ENCODE data around the gene BLMH.
"Not testable (repeated sequence)": the region's sequence is repeated elsewhere in the genome, so short reads cannot be mapped to it uniquely, and the experiment has no call there.

Gene BLMH

GRCh38 chr17:30207655-30208054 lies 84.1 kb downstream of the BLMH start:
- no peak for ATAC-seq (replicated peaks)
- H3K4me1 Mint-ChIP-seq = peaks cover 18 to 24% of the 10 kb centered on the region in 2 donors
- H3K27me3 Mint-ChIP-seq = peaks cover 12 to 30% of the 10 kb centered on the region in 2 donors
- H3K36me3 Mint-ChIP-seq = no peaks in the 10 kb centered on the region
- H3K9me3 Mint-ChIP-seq = no peaks in the 10 kb centered on the region
- peak overlapping the region; percentile 32 to 61 for H3K4me3 Mint-ChIP-seq
- DNase-seq = no peak
- peak overlapping the region; percentile 76 for H3K27ac Mint-ChIP-seq

GRCh38 chr17:30203471-30203981 lies 88.2 kb downstream of the BLMH start:
- peak; percentile 27 to 71 for ATAC-seq (replicated peaks)

GRCh38 chr17:30200656-30201055 lies 91.1 kb downstream of the BLMH start:
- not testable (repeated sequence) for DNase-seq; H3K4me1 Mint-ChIP-seq; H3K9me3 Mint-ChIP-seq; ATAC-seq (replicated peaks); H3K27ac Mint-ChIP-seq; H3K4me3 Mint-ChIP-seq; H3K36me3 Mint-ChIP-seq
- H3K27me3 Mint-ChIP-seq = peaks cover 7 to 33% of the 10 kb centered on the region in 2 donors

More at GRCh38 chr17:30203471-30203981, 88.2 kb downstream of the BLMH start:
- no peak for DNase-seq
- Mint-ChIP-seq H3K9me3 (no peaks in the 10 kb centered on the region), H3K4me1 (peaks cover 9 to 16% of the 10 kb centered on the region in 2 donors), H3K27ac (no peak overlapping the region), H3K36me3 (no peaks in the 10 kb centered on the region), H3K27me3 (peaks cover 12 to 30% of the 10 kb centered on the region in 2 donors), H3K4me3 (no peak overlapping the region)

GRCh38 chr17:30200106-30200505 lies 91.6 kb downstream of the BLMH start:
- Mint-ChIP-seq H3K4me3 (no peak overlapping the region), H3K36me3 (no peaks in the 10 kb centered on the region), H3K4me1 (peaks cover 0 to 4% of the 10 kb centered on the region in 2 donors), H3K27ac (no peak overlapping the region), H3K9me3 (no peaks in the 10 kb centered on the region), H3K27me3 (peaks cover 7 to 29% of the 10 kb centered on the region in 2 donors)
- ATAC-seq (replicated peaks) (no peak), DNase-seq (no peak)

GRCh38 chr17:30199600-30199999 lies 92.1 kb downstream of the BLMH start:
- DNase-seq = no peak
- no peak overlapping the region for H3K27ac Mint-ChIP-seq
- no peaks in the 10 kb centered on the region for H3K9me3 Mint-ChIP-seq
- no peaks in the 10 kb centered on the region for H3K36me3 Mint-ChIP-seq
- peaks cover 7 to 29% of the 10 kb centered on the region in 2 donors for H3K27me3 Mint-ChIP-seq
- peaks cover 0 to 4% of the 10 kb centered on the region in 2 donors for H3K4me1 Mint-ChIP-seq
- H3K4me3 Mint-ChIP-seq = no peak overlapping the region
- no peak for ATAC-seq (replicated peaks)
